Measurements from ENCODE around the gene ECHS1. TPM values are rescaled to one million over a fixed set of nuclear protein-coding genes. Genes with fewer than 3 reads are reported as not detected.

ECHS1 gene
- polyA plus RNA-seq, 2 of the 4 experiments (the other 2 are of a cell fraction) = 66.7 to 133 TPM

DNA sequence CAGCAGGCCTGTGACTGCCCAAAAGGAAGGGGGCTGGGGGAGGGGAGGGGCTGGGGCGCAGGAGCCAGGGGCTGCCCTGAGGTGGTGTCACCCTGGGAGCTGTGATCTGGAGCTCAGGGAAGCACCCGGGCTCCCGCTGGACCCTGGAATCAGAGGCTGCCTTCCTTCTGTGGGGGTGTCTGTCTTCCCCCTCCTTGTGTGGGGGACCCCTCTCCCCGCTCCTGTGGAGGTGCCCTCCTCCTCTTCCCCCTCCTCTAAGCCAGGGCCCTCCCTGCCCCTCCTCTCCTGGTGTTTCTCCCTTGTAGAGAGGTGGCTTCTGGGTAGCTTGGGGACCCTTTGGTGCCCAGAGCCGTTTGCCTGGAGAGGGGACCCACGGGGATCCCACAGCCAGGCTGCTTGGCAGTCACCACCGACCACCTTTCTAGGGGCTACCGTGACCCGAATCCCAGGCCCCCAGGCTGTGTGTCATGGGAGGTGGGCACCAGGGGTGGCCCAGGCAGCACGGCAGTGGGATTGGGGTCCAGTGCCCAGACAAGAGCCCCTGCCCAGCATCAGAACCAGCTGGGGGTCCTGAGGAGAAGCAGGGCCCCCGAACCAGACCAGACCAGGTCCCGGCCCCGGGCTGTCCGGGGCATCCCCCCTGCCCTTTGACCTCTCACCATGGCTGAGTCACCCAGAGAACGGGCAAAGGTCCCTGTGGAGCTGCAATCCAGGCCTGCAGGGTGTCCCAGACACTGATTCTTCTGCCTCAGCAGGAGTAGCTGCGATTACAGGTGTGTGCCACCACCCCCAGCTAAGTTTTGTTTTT, 25.2 kb downstream of the ECHS1 start:
- Histone ChIP-seq H3K27ac (0 out of 6 replicates have a peak overlapping the region, but pooled peaks of 1 of the 2 experiments have one; percentile 35), H3K4me2 (no peak overlapping the region; the same call in 2 of the 3 replicates), H3K4me1 (peaks cover 7% of the 10 kb centered on the region; the same call in 2 of the 3 replicates), H3K9me3 (no peaks in the 10 kb centered on the region), H3K4me3 (no peak overlapping the region)
- FAIRE-seq (no peak), DNase-seq (ENCODE audit: low read depth in 1 of 2, low spot score in 1 of 2) (no peak), ATAC-seq (peak in 1 of 2 experiments; percentile 10; a peak in 1 of 6 replicates)
- 42% methylated on average over 10 of the region's 16 CpGs for WGBS (ENCODE audit: missing lambda C conversion rate)
- TF ChIP-seq GATA3 (IDR thresholded peaks at IDR 0.05; ENCODE audit: borderline replicate concordance) = no peak
- no peak for TF ChIP-seq FOSL2 (IDR thresholded peaks at IDR 0.05)
- 0 out of 2 replicates have a peak, but pooled peaks have one; percentile 7 for TF ChIP-seq FOSL2 (CRISPR knock-in tag; IDR thresholded peaks at IDR 0.05)
- ChIA-PET POLR2A (interaction anchor here (0.7 kb wide), 1 partner anchor 98 kb away, joined by 3 read pairs; no protein-coding TSS in a partner anchor), CTCF (interaction anchor here (2.2 to 9.2 kb wide), 2 partner anchors 19 to 29 kb away, joined by 5 to 76 read pairs; no protein-coding TSS in a partner anchor)

DNA sequence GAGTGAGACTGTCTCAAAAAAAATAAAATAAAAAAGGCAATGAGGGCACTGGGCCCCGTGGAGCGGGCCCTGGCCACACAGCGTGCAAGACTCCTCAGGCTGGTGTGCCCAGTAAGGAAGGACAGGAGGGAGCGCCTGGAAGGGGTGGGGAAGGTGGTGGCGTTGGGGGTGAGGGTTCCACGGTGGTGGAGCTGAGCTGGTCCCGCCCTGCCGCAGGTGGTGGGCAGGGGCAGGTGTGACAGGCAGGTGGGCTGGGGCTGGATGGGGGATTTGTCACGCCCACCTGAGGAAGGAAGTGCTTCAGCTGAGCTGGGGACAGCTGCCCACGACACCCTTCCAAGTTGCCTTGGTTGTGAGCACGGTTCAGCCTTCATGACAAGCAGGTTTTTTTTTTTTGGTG, 26.7 kb downstream of the ECHS1 start:
- Histone ChIP-seq H3K9me3 (no peaks in the 10 kb centered on the region), H3K4me1 (peaks cover 7% of the 10 kb centered on the region; the same call in 2 of the 3 replicates), H3K4me3 (no peak overlapping the region), H3K4me2 (no peak overlapping the region), H3K27ac (no peak overlapping the region)
- POLR2A ChIA-PET = no interaction called here
- ATAC-seq = no peak
- DNase-seq (ENCODE audit: low read depth in 1 of 2, low spot score in 1 of 2) = no peak
- CTCF ChIA-PET = interaction anchor here (0.9 to 9.2 kb wide), 2 partner anchors 9 to 18 kb away, joined by 4 to 76 read pairs; no protein-coding TSS in a partner anchor
- FAIRE-seq = no peak
- WGBS (ENCODE audit: missing lambda C conversion rate) = 72% methylated on average over 11 of the region's 11 CpGs
- TF ChIP-seq MAZ (IDR thresholded peaks at IDR 0.05; ENCODE audit: borderline replicate concordance, low read depth, low read length) (no peak), NFE2L2 (conservative IDR thresholded peaks at IDR 0.05; ENCODE audit: low read length) (no peak), NR3C1 (IDR thresholded peaks at IDR 0.05) (no peak), ZSCAN20 (CRISPR knock-in tag; IDR thresholded peaks at IDR 0.05) (no peak), KDM5A (IDR thresholded peaks at IDR 0.05) (no peak), CHD4 (IDR thresholded peaks at IDR 0.05; ENCODE audit: borderline replicate concordance) (no peak), POLR2A (IDR thresholded peaks at IDR 0.05; ENCODE audit: low read length) (no peak), HOXB13 (CRISPR knock-in tag; IDR thresholded peaks at IDR 0.05; ENCODE audit: low read depth) (no peak), TFCP2L1 (CRISPR knock-in tag; IDR thresholded peaks at IDR 0.05) (no peak)
- TF ChIP-seq, protein P1, sequence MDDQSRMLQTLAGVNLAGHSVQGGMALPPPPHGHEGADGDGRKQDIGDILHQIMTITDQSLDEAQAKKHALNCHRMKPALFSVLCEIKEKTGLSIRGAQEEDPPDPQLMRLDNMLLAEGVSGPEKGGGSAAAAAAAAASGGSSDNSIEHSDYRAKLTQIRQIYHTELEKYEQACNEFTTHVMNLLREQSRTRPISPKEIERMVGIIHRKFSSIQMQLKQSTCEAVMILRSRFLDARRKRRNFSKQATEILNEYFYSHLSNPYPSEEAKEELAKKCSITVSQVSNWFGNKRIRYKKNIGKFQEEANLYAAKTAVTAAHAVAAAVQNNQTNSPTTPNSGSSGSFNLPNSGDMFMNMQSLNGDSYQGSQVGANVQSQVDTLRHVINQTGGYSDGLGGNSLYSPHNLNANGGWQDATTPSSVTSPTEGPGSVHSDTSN (IDR thresholded peaks at IDR 0.05) = no peak
- TF ChIP-seq, protein P2, sequence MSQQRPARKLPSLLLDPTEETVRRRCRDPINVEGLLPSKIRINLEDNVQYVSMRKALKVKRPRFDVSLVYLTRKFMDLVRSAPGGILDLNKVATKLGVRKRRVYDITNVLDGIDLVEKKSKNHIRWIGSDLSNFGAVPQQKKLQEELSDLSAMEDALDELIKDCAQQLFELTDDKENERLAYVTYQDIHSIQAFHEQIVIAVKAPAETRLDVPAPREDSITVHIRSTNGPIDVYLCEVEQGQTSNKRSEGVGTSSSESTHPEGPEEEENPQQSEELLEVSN (IDR thresholded peaks at IDR 0.05; ENCODE audit: borderline replicate concordance, low read depth) = no peak
- TF ChIP-seq, protein P3, sequence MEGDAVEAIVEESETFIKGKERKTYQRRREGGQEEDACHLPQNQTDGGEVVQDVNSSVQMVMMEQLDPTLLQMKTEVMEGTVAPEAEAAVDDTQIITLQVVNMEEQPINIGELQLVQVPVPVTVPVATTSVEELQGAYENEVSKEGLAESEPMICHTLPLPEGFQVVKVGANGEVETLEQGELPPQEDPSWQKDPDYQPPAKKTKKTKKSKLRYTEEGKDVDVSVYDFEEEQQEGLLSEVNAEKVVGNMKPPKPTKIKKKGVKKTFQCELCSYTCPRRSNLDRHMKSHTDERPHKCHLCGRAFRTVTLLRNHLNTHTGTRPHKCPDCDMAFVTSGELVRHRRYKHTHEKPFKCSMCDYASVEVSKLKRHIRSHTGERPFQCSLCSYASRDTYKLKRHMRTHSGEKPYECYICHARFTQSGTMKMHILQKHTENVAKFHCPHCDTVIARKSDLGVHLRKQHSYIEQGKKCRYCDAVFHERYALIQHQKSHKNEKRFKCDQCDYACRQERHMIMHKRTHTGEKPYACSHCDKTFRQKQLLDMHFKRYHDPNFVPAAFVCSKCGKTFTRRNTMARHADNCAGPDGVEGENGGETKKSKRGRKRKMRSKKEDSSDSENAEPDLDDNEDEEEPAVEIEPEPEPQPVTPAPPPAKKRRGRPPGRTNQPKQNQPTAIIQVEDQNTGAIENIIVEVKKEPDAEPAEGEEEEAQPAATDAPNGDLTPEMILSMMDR (IDR thresholded peaks at IDR 0.05) = no peak

DNA sequence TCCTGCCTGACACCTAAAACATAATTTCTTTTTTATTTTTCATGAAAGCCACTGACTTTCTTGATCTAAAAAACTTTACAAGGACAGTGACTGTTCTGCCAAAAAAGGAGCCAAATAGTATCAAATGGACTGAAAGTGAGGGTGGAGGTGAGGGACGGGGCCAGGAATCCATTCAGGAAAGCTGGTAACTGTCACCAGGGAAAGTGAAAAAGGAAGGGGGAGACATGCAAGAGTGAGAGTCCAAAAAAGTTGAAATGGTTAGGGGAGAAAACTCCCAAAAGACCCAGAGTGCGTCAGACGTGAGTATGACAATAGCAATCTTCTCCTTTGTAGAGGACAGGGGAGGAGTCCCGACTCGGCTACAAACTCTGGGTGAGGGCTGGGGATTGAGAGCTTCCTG, 28.9 kb downstream of the ECHS1 start:
- CTCF ChIA-PET = interaction anchor here (0.7 to 9.2 kb wide), 2 partner anchors 15 to 17 kb away, joined by 3 to 76 read pairs; no protein-coding TSS in a partner anchor
- no peak overlapping the region for H3K4me3 ChIP-seq
- POLR2A ChIA-PET = interaction anchor here (0.6 to 1.4 kb wide), 2 partner anchors 13 to 897 kb away, joined by 3 read pairs; no protein-coding TSS in a partner anchor
- no peaks in the 10 kb centered on the region for H3K9me3 ChIP-seq
- DNase-seq (ENCODE audit: low read depth in 1 of 2, low spot score in 1 of 2) = no peak
- WGBS (ENCODE audit: missing lambda C conversion rate) = 82% methylated on average over 5 of the region's 5 CpGs
- H3K4me2 ChIP-seq = no peak overlapping the region
- no peak overlapping the region for H3K27ac ChIP-seq
- FAIRE-seq = no peak
- ATAC-seq = no peak
- TF ChIP-seq PHF8 (IDR thresholded peaks at IDR 0.05; ENCODE audit: borderline replicate concordance, low read depth) (no peak), ZSCAN20 (CRISPR knock-in tag; IDR thresholded peaks at IDR 0.05) (no peak), ZNF302 (CRISPR knock-in tag; IDR thresholded peaks at IDR 0.05) (no peak), TFCP2L1 (CRISPR knock-in tag; IDR thresholded peaks at IDR 0.05) (no peak), FOSL2 (IDR thresholded peaks at IDR 0.05) (no peak), FOSL2 (CRISPR knock-in tag; IDR thresholded peaks at IDR 0.05) (no peak), CBX2 (IDR thresholded peaks at IDR 0.05; ENCODE audit: borderline replicate concordance, low read depth) (no peak), SMC3 (IDR thresholded peaks at IDR 0.05) (no peak), JUN (IDR thresholded peaks at IDR 0.05) (no peak), ZC3H11A (IDR thresholded peaks at IDR 0.05) (no peak), FOXS1 (CRISPR knock-in tag; IDR thresholded peaks at IDR 0.05) (no peak), BHLHE40 (IDR thresholded peaks at IDR 0.05; ENCODE audit: low read depth, low read length) (no peak), ZFP36 (IDR thresholded peaks at IDR 0.05; ENCODE audit: borderline replicate concordance, partially characterized antibody) (no peak), MYC (IDR thresholded peaks at IDR 0.05; ENCODE audit: borderline replicate concordance, low read length) (no peak)
- TF ChIP-seq, protein P4, sequence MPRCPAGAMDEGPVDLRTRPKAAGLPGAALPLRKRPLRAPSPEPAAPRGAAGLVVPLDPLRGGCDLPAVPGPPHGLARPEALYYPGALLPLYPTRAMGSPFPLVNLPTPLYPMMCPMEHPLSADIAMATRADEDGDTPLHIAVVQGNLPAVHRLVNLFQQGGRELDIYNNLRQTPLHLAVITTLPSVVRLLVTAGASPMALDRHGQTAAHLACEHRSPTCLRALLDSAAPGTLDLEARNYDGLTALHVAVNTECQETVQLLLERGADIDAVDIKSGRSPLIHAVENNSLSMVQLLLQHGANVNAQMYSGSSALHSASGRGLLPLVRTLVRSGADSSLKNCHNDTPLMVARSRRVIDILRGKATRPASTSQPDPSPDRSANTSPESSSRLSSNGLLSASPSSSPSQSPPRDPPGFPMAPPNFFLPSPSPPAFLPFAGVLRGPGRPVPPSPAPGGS (IDR thresholded peaks at IDR 0.05) = no peak
- TF ChIP-seq, protein P1 (IDR thresholded peaks at IDR 0.05) = no peak
- H3K4me1 ChIP-seq = peaks cover 7% of the 10 kb centered on the region; the same call in 2 of the 3 replicates
